HEK293 (cell line): ENCODE measurements around the gene MMS19.

ENCODE experiments used
- BCL11A ChIP-seq: fragments of 450-650 bp; formaldehyde crosslinking; IDR thresholded peaks from 2 replicates; pipeline ENCODE4 v1.5.1; 2016; ENCODE audit warnings: low read depth, missing biosample characterization, missing genetic modification characterization
- OSR2 ChIP-seq: fragments of 450-650 bp; formaldehyde crosslinking; IDR thresholded peaks from 2 replicates; pipeline ENCODE4 v1.5.1; 2016; ENCODE audit warnings: missing biosample characterization, missing genetic modification characterization
- REPIN1 ChIP-seq: fragments of 450-650 bp; formaldehyde crosslinking; IDR thresholded peaks from 2 replicates; pipeline ENCODE4 v1.5.1; 2017; ENCODE audit warnings: missing biosample characterization, missing genetic modification characterization, low read depth
- ZFHX2 ChIP-seq: fragments of 450-650 bp; formaldehyde crosslinking; conservative IDR thresholded peaks from 2 replicates; pipeline ENCODE4 v1.5.1; 2016; ENCODE audit warnings: missing biosample characterization, missing genetic modification characterization
- ZNF114 ChIP-seq: fragments of 450-650 bp; formaldehyde crosslinking; IDR thresholded peaks from 2 replicates; pipeline ENCODE4 v1.5.0; 2017; ENCODE audit warnings: missing biosample characterization, missing genetic modification characterization
- ZNF184 ChIP-seq: fragments of 450-650 bp; IDR thresholded peaks from 2 replicates; pipeline ENCODE4 v1.5.1; 2018; ENCODE audit warnings: missing biosample characterization, mild to moderate bottlenecking, missing genetic modification characterization
- ZNF221 ChIP-seq: fragments of 450-650 bp; formaldehyde crosslinking; IDR thresholded peaks from 2 replicates; pipeline ENCODE4 v1.5.1; 2017; ENCODE audit warnings: missing biosample characterization, missing genetic modification characterization, borderline replicate concordance
- ZNF223 ChIP-seq: fragments of 450-650 bp; formaldehyde crosslinking; IDR thresholded peaks from 2 replicates; pipeline ENCODE4 v1.5.1; 2016; ENCODE audit warnings: missing biosample characterization, missing genetic modification characterization
- ZNF248 ChIP-seq: fragments of 450-650 bp; formaldehyde crosslinking; IDR thresholded peaks from 2 replicates; pipeline ENCODE4 v1.5.1; 2017; ENCODE audit warnings: missing biosample characterization, missing genetic modification characterization
- ZNF324 ChIP-seq: fragments of 450-650 bp; formaldehyde crosslinking; IDR thresholded peaks from 2 replicates; pipeline ENCODE4 v1.5.1; 2016; ENCODE audit warnings: missing biosample characterization, missing genetic modification characterization
- ZNF366 ChIP-seq: fragments of 450-650 bp; formaldehyde crosslinking; conservative IDR thresholded peaks from 2 replicates; pipeline ENCODE4 v1.5.1; 2016; ENCODE audit warnings: missing biosample characterization, missing genetic modification characterization
- ZNF398 ChIP-seq: fragments of 450-650 bp; formaldehyde crosslinking; IDR thresholded peaks from 2 replicates; pipeline ENCODE4 v1.5.1; 2017; ENCODE audit warnings: missing biosample characterization, missing genetic modification characterization
- ZNF426 ChIP-seq: fragments of 450-650 bp; formaldehyde crosslinking; IDR thresholded peaks from 2 replicates; pipeline ENCODE4 v1.5.1; 2017; ENCODE audit warnings: missing biosample characterization, missing genetic modification characterization, mild to moderate bottlenecking, inconsistent platforms, moderate library complexity
- ZNF514 ChIP-seq: fragments of 450-650 bp; formaldehyde crosslinking; IDR thresholded peaks from 2 replicates; pipeline ENCODE4 v1.5.1; 2016; ENCODE audit warnings: missing biosample characterization, missing genetic modification characterization
- ZNF521 ChIP-seq: fragments of 450-650 bp; formaldehyde crosslinking; IDR thresholded peaks from 2 replicates; pipeline ENCODE4 v1.5.1; 2017; ENCODE audit warnings: missing biosample characterization, mild to moderate bottlenecking, missing genetic modification characterization
- ZNF558 ChIP-seq: fragments of 450-650 bp; formaldehyde crosslinking; IDR thresholded peaks from 2 replicates; pipeline ENCODE4 v1.5.1; 2016; ENCODE audit warnings: missing biosample characterization, missing genetic modification characterization
- ZNF585B ChIP-seq: fragments of 450-650 bp; formaldehyde crosslinking; IDR thresholded peaks from 2 replicates; pipeline ENCODE4 v1.5.1; 2016; ENCODE audit warnings: missing biosample characterization, missing genetic modification characterization
- ZNF623 ChIP-seq: fragments of 450-650 bp; formaldehyde crosslinking; IDR thresholded peaks from 2 replicates; pipeline ENCODE4 v1.5.1; 2016; ENCODE audit warnings: missing biosample characterization, missing genetic modification characterization
- ZNF677 ChIP-seq: fragments of 450-650 bp; IDR thresholded peaks from 2 replicates; pipeline ENCODE4 v1.5.0; 2018; ENCODE audit warnings: missing biosample characterization, mild to moderate bottlenecking, missing genetic modification characterization, moderate library complexity
- ZNF701 ChIP-seq: fragments of 450-650 bp; formaldehyde crosslinking; IDR thresholded peaks from 2 replicates; pipeline ENCODE4 v1.5.1; 2016; ENCODE audit warnings: missing biosample characterization, missing genetic modification characterization
- ZNF768 ChIP-seq: fragments of 450-650 bp; formaldehyde crosslinking; IDR thresholded peaks from 2 replicates; pipeline ENCODE4 v1.5.1; 2018; ENCODE audit warnings: missing biosample characterization, mild to moderate bottlenecking, missing genetic modification characterization
- ZSCAN16 ChIP-seq: fragments of 450-650 bp; formaldehyde crosslinking; IDR thresholded peaks from 2 replicates; pipeline ENCODE4 v1.5.1; 2016; ENCODE audit warnings: missing biosample characterization, missing genetic modification characterization
- ZSCAN30 ChIP-seq: fragments of 450-650 bp; IDR thresholded peaks from 2 replicates; pipeline ENCODE4 v1.5.1; 2018; ENCODE audit warnings: missing biosample characterization, mild to moderate bottlenecking, missing genetic modification characterization, moderate library complexity
- TF ChIP-seq, protein P1 (sequence below): fragments of 450-650 bp; formaldehyde crosslinking; IDR thresholded peaks from 2 replicates; pipeline ENCODE4 v1.5.1; 2016; ENCODE audit warnings: missing biosample characterization, missing genetic modification characterization
- TF ChIP-seq, protein P2 (sequence below): fragments of 450-650 bp; formaldehyde crosslinking; conservative IDR thresholded peaks from 2 replicates; pipeline ENCODE4 v1.5.1; 2016; ENCODE audit warnings: low read depth, missing biosample characterization, missing genetic modification characterization
- TF ChIP-seq, protein P3 (sequence below): fragments of 450-650 bp; formaldehyde crosslinking; IDR thresholded peaks from 2 replicates; pipeline ENCODE4 v1.5.1; 2017; ENCODE audit warnings: missing biosample characterization, missing genetic modification characterization
- TF ChIP-seq, protein P4 (sequence below): fragments of 450-650 bp; formaldehyde crosslinking; IDR thresholded peaks from 2 replicates; pipeline ENCODE4 v1.5.1; 2016; ENCODE audit warnings: missing biosample characterization, missing genetic modification characterization

MMS19 gene

DNA sequence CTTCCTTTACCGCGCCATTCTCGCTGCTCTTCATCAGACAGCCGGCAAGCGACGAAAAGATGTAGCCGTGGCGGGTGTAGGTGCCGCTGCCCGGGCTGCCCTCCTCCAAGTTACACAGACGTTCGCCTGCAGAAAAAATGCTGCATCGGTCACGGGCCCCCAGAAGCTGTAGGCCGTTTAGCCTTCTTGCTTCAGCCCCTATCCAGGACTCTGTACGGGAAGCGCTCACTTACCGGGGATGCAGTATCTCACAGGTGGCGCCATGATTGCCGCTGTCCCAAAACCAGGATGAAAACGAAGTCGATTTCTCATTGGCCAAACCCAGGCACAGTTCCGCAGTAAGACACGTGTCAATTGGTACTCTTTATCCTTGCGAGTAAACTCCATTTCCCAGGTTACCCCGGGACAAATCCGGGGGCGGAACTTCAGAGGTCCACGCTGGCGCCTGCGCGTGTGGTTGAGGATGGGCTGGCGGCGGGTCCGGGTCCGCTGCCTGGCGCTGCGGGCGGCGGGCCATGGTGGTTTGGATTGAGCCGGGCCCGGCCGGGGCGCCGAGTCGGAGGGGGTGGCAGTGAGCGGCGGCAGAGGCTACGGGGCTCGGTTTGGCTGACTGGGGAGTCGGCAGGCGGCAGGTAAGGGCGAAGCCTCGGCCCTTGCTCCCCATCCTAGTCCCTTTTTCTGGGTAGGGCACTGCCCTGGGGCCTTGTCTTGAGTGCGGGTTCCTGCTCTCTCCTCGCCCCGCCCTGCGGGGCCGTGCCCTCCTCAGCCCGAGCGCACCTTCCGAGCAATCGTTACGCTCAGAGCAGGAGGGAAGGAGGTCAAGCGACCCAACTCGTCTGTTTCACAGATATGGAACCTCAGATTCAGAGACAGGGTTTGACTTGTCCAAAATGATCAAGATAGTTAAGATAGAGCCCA, 52.2 kb downstream of the MMS19 start, which contains the start of the genes EXOSC1 and ZDHHC16 (continued):
- TF ChIP-seq ZNF221: no peak
- no peak for TF ChIP-seq ZNF768 (tag by site-specific recombination)
- TF ChIP-seq, protein P1, sequence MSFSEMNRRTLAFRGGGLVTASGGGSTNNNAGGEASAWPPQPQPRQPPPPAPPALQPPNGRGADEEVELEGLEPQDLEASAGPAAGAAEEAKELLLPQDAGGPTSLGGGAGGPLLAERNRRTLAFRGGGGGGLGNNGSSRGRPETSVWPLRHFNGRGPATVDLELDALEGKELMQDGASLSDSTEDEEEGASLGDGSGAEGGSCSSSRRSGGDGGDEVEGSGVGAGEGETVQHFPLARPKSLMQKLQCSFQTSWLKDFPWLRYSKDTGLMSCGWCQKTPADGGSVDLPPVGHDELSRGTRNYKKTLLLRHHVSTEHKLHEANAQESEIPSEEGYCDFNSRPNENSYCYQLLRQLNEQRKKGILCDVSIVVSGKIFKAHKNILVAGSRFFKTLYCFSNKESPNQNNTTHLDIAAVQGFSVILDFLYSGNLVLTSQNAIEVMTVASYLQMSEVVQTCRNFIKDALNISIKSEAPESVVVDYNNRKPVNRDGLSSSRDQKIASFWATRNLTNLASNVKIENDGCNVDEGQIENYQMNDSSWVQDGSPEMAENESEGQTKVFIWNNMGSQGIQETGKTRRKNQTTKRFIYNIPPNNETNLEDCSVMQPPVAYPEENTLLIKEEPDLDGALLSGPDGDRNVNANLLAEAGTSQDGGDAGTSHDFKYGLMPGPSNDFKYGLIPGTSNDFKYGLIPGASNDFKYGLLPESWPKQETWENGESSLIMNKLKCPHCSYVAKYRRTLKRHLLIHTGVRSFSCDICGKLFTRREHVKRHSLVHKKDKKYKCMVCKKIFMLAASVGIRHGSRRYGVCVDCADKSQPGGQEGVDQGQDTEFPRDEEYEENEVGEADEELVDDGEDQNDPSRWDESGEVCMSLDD (tag by site-specific recombination): no peak
- no peak for TF ChIP-seq ZNF398 (tag by site-specific recombination)
- TF ChIP-seq, protein P2, sequence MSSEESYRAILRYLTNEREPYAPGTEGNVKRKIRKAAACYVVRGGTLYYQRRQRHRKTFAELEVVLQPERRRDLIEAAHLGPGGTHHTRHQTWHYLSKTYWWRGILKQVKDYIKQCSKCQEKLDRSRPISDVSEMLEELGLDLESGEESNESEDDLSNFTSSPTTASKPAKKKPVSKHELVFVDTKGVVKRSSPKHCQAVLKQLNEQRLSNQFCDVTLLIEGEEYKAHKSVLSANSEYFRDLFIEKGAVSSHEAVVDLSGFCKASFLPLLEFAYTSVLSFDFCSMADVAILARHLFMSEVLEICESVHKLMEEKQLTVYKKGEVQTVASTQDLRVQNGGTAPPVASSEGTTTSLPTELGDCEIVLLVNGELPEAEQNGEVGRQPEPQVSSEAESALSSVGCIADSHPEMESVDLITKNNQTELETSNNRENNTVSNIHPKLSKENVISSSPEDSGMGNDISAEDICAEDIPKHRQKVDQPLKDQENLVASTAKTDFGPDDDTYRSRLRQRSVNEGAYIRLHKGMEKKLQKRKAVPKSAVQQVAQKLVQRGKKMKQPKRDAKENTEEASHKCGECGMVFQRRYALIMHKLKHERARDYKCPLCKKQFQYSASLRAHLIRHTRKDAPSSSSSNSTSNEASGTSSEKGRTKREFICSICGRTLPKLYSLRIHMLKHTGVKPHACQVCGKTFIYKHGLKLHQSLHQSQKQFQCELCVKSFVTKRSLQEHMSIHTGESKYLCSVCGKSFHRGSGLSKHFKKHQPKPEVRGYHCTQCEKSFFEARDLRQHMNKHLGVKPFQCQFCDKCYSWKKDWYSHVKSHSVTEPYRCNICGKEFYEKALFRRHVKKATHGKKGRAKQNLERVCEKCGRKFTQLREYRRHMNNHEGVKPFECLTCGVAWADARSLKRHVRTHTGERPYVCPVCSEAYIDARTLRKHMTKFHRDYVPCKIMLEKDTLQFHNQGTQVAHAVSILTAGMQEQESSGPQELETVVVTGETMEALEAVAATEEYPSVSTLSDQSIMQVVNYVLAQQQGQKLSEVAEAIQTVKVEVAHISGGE (tag by site-specific recombination): peak; percentile 48
- no peak for TF ChIP-seq ZNF114 (tag by site-specific recombination)
- no peak for TF ChIP-seq ZNF677 (tag by site-specific recombination)
- no peak for TF ChIP-seq ZNF701 (tag by site-specific recombination)
- no peak for TF ChIP-seq REPIN1 (tag by site-specific recombination)
- no peak for TF ChIP-seq ZNF223 (tag by site-specific recombination)
- 0 out of 2 replicates have a peak, but pooled peaks have one; percentile 10 for TF ChIP-seq ZNF623 (tag by site-specific recombination)
- no peak for TF ChIP-seq ZNF521 (tag by site-specific recombination)
- no peak for TF ChIP-seq ZNF248
- no peak for TF ChIP-seq OSR2 (tag by site-specific recombination)
- TF ChIP-seq ZFHX2 (tag by site-specific recombination): peak; percentile 85
- TF ChIP-seq BCL11A: no peak
- TF ChIP-seq ZNF324 (tag by site-specific recombination): peak; percentile 54; the same call in 1 of the 2 replicates
- TF ChIP-seq ZSCAN16 (tag by site-specific recombination): no peak
- TF ChIP-seq ZNF585B (tag by site-specific recombination): no peak
- TF ChIP-seq ZNF558 (tag by site-specific recombination): no peak
- TF ChIP-seq, protein P3, sequence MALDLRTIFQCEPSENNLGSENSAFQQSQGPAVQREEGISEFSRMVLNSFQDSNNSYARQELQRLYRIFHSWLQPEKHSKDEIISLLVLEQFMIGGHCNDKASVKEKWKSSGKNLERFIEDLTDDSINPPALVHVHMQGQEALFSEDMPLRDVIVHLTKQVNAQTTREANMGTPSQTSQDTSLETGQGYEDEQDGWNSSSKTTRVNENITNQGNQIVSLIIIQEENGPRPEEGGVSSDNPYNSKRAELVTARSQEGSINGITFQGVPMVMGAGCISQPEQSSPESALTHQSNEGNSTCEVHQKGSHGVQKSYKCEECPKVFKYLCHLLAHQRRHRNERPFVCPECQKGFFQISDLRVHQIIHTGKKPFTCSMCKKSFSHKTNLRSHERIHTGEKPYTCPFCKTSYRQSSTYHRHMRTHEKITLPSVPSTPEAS (tag by site-specific recombination): no peak
- TF ChIP-seq ZNF514 (tag by site-specific recombination): no peak
- TF ChIP-seq, protein P4, sequence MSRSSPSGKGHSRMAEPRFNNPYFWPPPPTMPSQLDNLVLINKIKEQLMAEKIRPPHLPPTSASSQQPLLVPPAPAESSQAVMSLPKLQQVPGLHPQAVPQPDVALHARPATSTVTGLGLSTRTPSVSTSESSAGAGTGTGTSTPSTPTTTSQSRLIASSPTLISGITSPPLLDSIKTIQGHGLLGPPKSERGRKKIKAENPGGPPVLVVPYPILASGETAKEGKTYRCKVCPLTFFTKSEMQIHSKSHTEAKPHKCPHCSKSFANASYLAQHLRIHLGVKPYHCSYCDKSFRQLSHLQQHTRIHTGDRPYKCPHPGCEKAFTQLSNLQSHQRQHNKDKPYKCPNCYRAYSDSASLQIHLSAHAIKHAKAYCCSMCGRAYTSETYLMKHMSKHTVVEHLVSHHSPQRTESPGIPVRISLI: no peak
- TF ChIP-seq ZNF366 (tag by site-specific recombination): no peak
- no peak for TF ChIP-seq ZNF426 (tag by site-specific recombination)
- TF ChIP-seq ZSCAN30 (tag by site-specific recombination): peak; percentile 73
- no peak for TF ChIP-seq ZNF184 (tag by site-specific recombination)
